ENCODE results near the gene MYO5B. TPM values are rescaled to one million over a fixed set of nuclear protein-coding genes. Genes with fewer than 3 reads are reported as not detected.

Gene MYO5B
- polyA plus RNA-seq, 1 of the 3 experiments (the other 2 are of a cell fraction): 1.3 TPM

GRCh38 chr18:49833814-49834213, 361.1 kb downstream of the MYO5B start:
- H3K9me2 ChIP-seq: no peaks in the 10 kb centered on the region
- no peak overlapping the region for H2AFZ ChIP-seq (ENCODE audit: low read depth)
- H4K20me1 ChIP-seq (ENCODE audit: insufficient read depth): no peaks in the 10 kb centered on the region
- H3K9me3 ChIP-seq: no peaks in the 10 kb centered on the region
- H3K79me2 ChIP-seq (ENCODE audit: insufficient read depth): no peaks in the 10 kb centered on the region
- no peak overlapping the region for H3K27ac ChIP-seq (ENCODE audit: low read depth in 2 of 2, low read length in 1 of 2)
- H3F3A ChIP-seq (replicated peaks; ENCODE audit: insufficient read depth): no peaks in the 10 kb centered on the region
- no peak for DNase-seq
- H3K27me3 ChIP-seq (ENCODE audit: insufficient read depth): no peaks in the 10 kb centered on the region
- POLR2A ChIA-PET: interaction anchor here (0.6 kb wide), 1 partner anchor 20 kb away, joined by 3 read pairs; no protein-coding TSS in a partner anchor
- no peaks in the 10 kb centered on the region for H3K4me1 ChIP-seq (ENCODE audit: control insufficient read depth in 1 of 2, insufficient read depth in 2 of 2, low read depth in 1 of 2, low read length in 1 of 2)
- no peak overlapping the region for H3K4me2 ChIP-seq
- CTCF ChIA-PET: interaction anchor here (0.9 to 1.8 kb wide), 2 partner anchors 25 to 324 kb away, joined by 4 to 12 read pairs; no protein-coding TSS in a partner anchor
- peaks cover 0 to 11% of the 10 kb centered on the region in 2 experiments for H3K36me3 ChIP-seq (replicated peaks in 1 of 2; ENCODE audit: control insufficient read depth in 1 of 2, insufficient read depth in 2 of 2, low read length in 1 of 2)
- no peak overlapping the region for H3K4me3 ChIP-seq (ENCODE audit: low read depth in 2 of 2, low read length in 1 of 2)
- WGBS (ENCODE audit: low lambda C conversion rate): 93% methylated on average over 4 of the region's 4 CpGs
- no peak overlapping the region for H3K9ac ChIP-seq
- TF ChIP-seq YY1 (IDR thresholded peaks at IDR 0.05; ENCODE audit: low read depth): no peak
- no peak for TF ChIP-seq JUND (IDR thresholded peaks at IDR 0.05)
- TF ChIP-seq CTCF (IDR thresholded peaks at IDR 0.05): no peak
- no peak for TF ChIP-seq RCOR1 (IDR thresholded peaks at IDR 0.05; ENCODE audit: low read length)
- no peak for TF ChIP-seq ZBTB33 (IDR thresholded peaks at IDR 0.05; ENCODE audit: borderline replicate concordance, low read depth)
- no peak for TF ChIP-seq IRF3 (IDR thresholded peaks at IDR 0.05; ENCODE audit: low read depth, low read length)
- TF ChIP-seq MAX (IDR thresholded peaks at IDR 0.05; ENCODE audit: low read depth): no peak
- no peak for TF ChIP-seq ELF1 (IDR thresholded peaks at IDR 0.05)
- no peak for TF ChIP-seq NFIC (IDR thresholded peaks at IDR 0.05; ENCODE audit: borderline replicate concordance)
- no peak for TF ChIP-seq USF2 (IDR thresholded peaks at IDR 0.05; ENCODE audit: borderline replicate concordance, low read depth, low read length)
- no peak for TF ChIP-seq MXI1 (IDR thresholded peaks at IDR 0.05; ENCODE audit: low read depth, low read length)
- no peak for TF ChIP-seq RAD21 (IDR thresholded peaks at IDR 0.05; ENCODE audit: low read length)
- TF ChIP-seq FOXJ3 (CRISPR knock-in tag; IDR thresholded peaks at IDR 0.05): no peak
- TF ChIP-seq TAF1 (IDR thresholded peaks at IDR 0.05; ENCODE audit: borderline replicate concordance, low read depth, low read length): no peak

Measured in SK-N-SH (cell line).